ENCODE data around the gene ACTL10. TPM values are rescaled to one million over a fixed set of nuclear protein-coding genes. Genes with fewer than 3 reads are reported as not detected.
A peak's percentile ranks its signal among the peaks of the same experiment; 100 is the strongest.

ACTL10 gene
- total and polyA plus RNA-seq, 2 of the 13 experiments (the other 11 are each of a cell fraction or from before 2014, with no cell fraction given): not detected

DNA sequence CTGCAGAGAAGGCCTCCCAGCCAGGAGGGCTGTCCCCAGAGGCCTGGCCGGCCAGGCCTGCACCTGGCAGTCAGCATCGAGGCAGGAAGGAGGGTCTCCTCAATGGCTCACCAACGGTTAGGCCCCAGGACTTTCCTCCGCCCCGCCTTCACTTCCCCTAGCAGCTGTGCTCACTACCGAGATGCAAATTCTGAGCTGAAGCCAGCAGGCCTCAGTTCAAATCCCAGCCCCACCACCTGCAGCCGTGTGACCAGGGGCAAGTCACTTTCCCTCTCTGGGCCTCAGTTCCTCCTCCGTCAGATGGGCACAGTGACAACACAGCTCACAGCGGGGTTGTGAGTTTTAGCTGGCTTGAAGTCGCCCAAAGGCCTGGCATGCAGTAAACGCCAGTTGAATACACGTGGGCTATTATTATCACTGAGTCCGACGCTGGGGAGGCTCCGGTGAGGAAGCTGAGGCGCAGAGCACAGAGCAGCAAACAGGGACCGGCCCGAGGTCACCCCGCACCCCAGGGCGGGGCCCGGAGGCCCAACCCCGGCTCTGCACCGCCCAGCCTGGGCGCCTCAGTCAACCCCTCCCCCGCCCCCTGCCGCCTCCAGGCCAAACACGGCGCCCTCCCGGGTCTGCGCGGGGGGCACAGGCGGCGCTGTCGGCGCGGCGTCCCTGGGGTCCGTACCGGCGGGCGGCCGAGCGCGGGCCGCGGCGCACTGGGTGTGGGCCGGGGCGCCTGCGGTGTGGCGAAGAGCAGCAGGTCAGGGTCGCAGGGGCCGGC, 18.8 kb downstream of the ACTL10 start (continued):
- TF ChIP-seq, protein P1, sequence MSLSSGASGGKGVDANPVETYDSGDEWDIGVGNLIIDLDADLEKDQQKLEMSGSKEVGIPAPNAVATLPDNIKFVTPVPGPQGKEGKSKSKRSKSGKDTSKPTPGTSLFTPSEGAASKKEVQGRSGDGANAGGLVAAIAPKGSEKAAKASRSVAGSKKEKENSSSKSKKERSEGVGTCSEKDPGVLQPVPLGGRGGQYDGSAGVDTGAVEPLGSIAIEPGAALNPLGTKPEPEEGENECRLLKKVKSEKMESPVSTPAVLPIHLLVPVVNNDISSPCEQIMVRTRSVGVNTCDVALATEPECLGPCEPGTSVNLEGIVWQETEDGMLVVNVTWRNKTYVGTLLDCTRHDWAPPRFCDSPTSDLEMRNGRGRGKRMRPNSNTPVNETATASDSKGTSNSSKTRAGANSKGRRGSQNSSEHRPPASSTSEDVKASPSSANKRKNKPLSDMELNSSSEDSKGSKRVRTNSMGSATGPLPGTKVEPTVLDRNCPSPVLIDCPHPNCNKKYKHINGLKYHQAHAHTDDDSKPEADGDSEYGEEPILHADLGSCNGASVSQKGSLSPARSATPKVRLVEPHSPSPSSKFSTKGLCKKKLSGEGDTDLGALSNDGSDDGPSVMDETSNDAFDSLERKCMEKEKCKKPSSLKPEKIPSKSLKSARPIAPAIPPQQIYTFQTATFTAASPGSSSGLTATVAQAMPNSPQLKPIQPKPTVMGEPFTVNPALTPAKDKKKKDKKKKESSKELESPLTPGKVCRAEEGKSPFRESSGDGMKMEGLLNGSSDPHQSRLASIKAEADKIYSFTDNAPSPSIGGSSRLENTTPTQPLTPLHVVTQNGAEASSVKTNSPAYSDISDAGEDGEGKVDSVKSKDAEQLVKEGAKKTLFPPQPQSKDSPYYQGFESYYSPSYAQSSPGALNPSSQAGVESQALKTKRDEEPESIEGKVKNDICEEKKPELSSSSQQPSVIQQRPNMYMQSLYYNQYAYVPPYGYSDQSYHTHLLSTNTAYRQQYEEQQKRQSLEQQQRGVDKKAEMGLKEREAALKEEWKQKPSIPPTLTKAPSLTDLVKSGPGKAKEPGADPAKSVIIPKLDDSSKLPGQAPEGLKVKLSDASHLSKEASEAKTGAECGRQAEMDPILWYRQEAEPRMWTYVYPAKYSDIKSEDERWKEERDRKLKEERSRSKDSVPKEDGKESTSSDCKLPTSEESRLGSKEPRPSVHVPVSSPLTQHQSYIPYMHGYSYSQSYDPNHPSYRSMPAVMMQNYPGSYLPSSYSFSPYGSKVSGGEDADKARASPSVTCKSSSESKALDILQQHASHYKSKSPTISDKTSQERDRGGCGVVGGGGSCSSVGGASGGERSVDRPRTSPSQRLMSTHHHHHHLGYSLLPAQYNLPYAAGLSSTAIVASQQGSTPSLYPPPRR (CRISPR knock-in tag; IDR thresholded peaks at IDR 0.05; ENCODE audit: borderline replicate concordance): 0 out of 2 replicates have a peak, but pooled peaks have one; percentile 32
- TF ChIP-seq, protein P2, sequence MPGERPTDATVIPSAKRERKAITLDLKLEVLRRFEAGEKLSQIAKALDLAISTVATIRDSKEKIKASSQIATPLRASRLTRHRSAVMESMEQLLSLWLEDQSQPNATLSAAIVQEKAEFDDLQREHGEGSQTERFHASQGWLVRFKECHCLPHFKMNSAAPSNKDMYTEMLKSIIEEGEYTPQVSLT (CRISPR knock-in tag; IDR thresholded peaks at IDR 0.05; ENCODE audit: borderline replicate concordance, low read depth): no peak
- TF ChIP-seq ZNF569 (CRISPR knock-in tag; IDR thresholded peaks at IDR 0.05; ENCODE audit: borderline replicate concordance): no peak
- TF ChIP-seq ZC3H4 (CRISPR knock-in tag; IDR thresholded peaks at IDR 0.05; ENCODE audit: borderline replicate concordance): no peak
- TF ChIP-seq RXRA (CRISPR knock-in tag; IDR thresholded peaks at IDR 0.05): peak; percentile 78
- no peak; the same call in 1 of the 2 replicates for TF ChIP-seq ZNF589 (CRISPR knock-in tag; conservative IDR thresholded peaks at IDR 0.05)
- no peak for TF ChIP-seq ZFP36L1 (CRISPR knock-in tag; IDR thresholded peaks at IDR 0.05)
- TF ChIP-seq, protein P3, sequence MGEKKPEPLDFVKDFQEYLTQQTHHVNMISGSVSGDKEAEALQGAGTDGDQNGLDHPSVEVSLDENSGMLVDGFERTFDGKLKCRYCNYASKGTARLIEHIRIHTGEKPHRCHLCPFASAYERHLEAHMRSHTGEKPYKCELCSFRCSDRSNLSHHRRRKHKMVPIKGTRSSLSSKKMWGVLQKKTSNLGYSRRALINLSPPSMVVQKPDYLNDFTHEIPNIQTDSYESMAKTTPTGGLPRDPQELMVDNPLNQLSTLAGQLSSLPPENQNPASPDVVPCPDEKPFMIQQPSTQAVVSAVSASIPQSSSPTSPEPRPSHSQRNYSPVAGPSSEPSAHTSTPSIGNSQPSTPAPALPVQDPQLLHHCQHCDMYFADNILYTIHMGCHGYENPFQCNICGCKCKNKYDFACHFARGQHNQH (CRISPR knock-in tag; IDR thresholded peaks at IDR 0.05): no peak
- TF ChIP-seq ATF7 (IDR thresholded peaks at IDR 0.05): no peak
- no peak for TF ChIP-seq ATF7 (CRISPR knock-in tag; IDR thresholded peaks at IDR 0.05)
- TF ChIP-seq, protein P4, sequence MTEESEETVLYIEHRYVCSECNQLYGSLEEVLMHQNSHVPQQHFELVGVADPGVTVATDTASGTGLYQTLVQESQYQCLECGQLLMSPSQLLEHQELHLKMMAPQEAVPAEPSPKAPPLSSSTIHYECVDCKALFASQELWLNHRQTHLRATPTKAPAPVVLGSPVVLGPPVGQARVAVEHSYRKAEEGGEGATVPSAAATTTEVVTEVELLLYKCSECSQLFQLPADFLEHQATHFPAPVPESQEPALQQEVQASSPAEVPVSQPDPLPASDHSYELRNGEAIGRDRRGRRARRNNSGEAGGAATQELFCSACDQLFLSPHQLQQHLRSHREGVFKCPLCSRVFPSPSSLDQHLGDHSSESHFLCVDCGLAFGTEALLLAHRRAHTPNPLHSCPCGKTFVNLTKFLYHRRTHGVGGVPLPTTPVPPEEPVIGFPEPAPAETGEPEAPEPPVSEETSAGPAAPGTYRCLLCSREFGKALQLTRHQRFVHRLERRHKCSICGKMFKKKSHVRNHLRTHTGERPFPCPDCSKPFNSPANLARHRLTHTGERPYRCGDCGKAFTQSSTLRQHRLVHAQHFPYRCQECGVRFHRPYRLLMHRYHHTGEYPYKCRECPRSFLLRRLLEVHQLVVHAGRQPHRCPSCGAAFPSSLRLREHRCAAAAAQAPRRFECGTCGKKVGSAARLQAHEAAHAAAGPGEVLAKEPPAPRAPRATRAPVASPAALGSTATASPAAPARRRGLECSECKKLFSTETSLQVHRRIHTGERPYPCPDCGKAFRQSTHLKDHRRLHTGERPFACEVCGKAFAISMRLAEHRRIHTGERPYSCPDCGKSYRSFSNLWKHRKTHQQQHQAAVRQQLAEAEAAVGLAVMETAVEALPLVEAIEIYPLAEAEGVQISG (CRISPR knock-in tag; IDR thresholded peaks at IDR 0.05): peak; percentile 12; the same call in 1 of the 2 replicates
- TF ChIP-seq KDM1A (CRISPR knock-in tag; IDR thresholded peaks at IDR 0.05): peak; percentile 71
- no peak for TF ChIP-seq THAP11 (CRISPR knock-in tag; IDR thresholded peaks at IDR 0.05)
- TF ChIP-seq, protein P5, sequence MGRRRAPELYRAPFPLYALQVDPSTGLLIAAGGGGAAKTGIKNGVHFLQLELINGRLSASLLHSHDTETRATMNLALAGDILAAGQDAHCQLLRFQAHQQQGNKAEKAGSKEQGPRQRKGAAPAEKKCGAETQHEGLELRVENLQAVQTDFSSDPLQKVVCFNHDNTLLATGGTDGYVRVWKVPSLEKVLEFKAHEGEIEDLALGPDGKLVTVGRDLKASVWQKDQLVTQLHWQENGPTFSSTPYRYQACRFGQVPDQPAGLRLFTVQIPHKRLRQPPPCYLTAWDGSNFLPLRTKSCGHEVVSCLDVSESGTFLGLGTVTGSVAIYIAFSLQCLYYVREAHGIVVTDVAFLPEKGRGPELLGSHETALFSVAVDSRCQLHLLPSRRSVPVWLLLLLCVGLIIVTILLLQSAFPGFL (CRISPR knock-in tag; IDR thresholded peaks at IDR 0.05): peak; percentile 88; the same call in 1 of the 2 replicates
- no peak for TF ChIP-seq SIX4 (CRISPR knock-in tag; IDR thresholded peaks at IDR 0.05)
- TF ChIP-seq CHD4 (IDR thresholded peaks at IDR 0.05; ENCODE audit: borderline replicate concordance, low read length): no peak
- TF ChIP-seq TBX2 (CRISPR knock-in tag; IDR thresholded peaks at IDR 0.05; ENCODE audit: borderline replicate concordance): peak; percentile 52; the same call in 1 of the 2 replicates
- TF ChIP-seq, protein P6, sequence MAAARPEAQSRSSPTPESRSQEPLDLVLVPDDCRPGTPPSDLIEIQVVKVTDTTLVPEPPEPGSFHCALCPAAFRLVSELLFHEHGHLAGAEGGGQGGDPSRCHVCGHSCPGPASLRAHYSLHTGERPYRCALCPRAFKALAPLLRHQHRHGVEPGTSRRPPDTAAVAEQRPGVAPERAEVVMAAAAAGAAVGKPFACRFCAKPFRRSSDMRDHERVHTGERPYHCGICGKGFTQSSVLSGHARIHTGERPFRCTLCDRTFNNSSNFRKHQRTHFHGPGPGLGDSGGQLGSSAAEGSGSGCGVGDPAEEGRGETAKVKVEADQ (CRISPR knock-in tag; IDR thresholded peaks at IDR 0.05; ENCODE audit: borderline replicate concordance): no peak
